ENCODE results near the gene CRK. TPM values are rescaled to one million over a fixed set of nuclear protein-coding genes. Genes with fewer than 3 reads are reported as not detected.

The CRK gene
- 10 to 100 TPM; 15.9 to 19.6 (median 16.7) TPM for total RNA-seq
- total RNA-seq (2013) = 28.6 TPM

DNA sequence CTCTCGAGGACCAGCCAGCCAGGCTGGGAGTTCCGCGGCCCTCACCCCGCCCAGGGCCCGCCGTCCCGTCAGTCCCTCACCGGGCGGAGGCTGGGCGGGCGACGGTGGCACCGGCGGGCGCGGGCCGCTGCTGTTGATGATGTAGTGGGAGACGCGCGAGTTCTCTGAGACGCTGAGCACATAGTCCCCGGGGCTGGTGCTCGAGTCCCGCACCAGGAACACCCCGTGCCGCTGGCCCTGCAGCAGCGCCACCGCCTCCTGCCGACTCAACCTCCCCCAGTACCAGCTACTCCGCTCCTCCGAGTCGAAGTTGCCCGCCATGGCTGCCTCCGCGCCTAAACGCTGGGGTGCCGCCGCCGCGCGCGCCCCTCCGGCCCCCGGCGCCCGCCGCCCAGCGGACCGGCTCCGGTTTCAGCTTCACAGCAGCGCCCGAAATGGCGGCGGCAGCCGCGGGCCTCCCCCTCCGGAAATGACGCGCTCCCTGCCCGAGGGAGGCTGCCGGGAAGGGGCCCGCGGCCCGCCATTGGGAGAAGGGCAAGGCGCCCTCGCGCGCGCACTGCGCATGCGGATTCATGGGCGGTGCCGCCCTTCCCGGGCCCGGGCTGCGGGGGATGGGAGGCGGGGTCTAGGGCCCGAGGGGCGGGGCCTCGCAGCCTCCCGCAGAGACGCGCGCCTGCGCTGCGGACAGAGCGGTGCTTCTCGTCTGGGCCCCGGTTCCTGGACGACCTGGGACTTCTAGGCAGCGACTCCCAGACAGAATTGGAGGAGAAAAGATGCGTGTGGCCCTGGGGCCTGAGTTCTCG lies at the start of gene CRK:
Gene CRK, minus strand, starts transcription at position 436 of the 803 bp plus-strand sequence. Its CDS starts 115 bp downstream, at position 321.
- Mint-ChIP-seq H3K27ac (peak within 1 kb of the TSS; percentile 77 to 81), H3K4me1 (peaks cover 22 to 34% of the 10 kb centered on the region in 2 donors), H3K27me3 (ENCODE audit: low read depth in 2 of 2) (peaks cover 10 to 17% of the 10 kb centered on the region in 2 donors), H3K36me3 (no peaks in the 10 kb centered on the region), H3K4me3 (peak within 1 kb of the TSS; percentile 89), H3K9me3 (no peaks in the 10 kb centered on the region)
- H3K4me1 ChIP-seq (ENCODE audit: control insufficient read depth, insufficient read depth, low read length) = peaks cover 28% of the 10 kb centered on the region
- under 1% methylated on average over 93 of the region's 93 CpGs for WGBS (ENCODE audit: insufficient coverage)
- intact Hi-C loops (cut with micrococcal nuclease) = loop anchor here (1.0 to 5.0 kb wide), 4 partner anchors 36 to 91 kb away; partner anchors contain the start of genes INPP5K, MYO1C and YWHAE
- no peak for TF ChIP-seq CTCF (IDR thresholded peaks at IDR 0.05)
- ATAC-seq (peak; percentile 92 to 99 (median 93)), DNase-seq (peak; percentile 99)
- peaks cover 17% of the 10 kb centered on the region for H3K27me3 ChIP-seq (ENCODE audit: control insufficient read depth, insufficient read depth, low read length)
- peak within 1 kb of the TSS; percentile 90 for H3K4me3 ChIP-seq (ENCODE audit: low read length)
- no peaks in the 10 kb centered on the region for H3K36me3 ChIP-seq (ENCODE audit: control insufficient read depth, insufficient read depth, low read length)
- peak within 1 kb of the TSS; percentile 96 for H3K27ac ChIP-seq (ENCODE audit: low read length)
- H3K9me3 ChIP-seq (ENCODE audit: control insufficient read depth, insufficient read depth, low read length) = no peaks in the 10 kb centered on the region

DNA sequence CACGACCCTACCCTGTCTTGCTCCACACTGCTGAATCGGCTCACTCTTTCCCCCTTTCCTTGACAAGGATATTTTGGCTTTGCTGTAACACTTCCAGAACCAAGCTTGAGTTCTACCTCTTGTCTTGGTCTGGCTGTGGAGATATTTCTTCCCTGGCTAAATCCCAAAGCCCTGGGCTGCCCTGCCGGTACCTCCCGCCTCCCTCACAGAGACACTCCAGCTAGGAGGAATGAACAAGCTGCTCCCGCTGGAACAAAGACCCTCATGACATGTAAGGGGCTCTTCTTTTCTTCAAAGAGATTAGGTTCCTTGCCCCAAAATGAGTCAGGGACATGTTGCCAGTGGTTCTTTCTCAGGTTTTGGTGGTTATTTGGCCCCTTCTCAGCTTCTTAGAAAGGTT lies 49.6 kb upstream of the CRK start:
- H3K4me1 Mint-ChIP-seq = peaks cover 0 to 14% of the 10 kb centered on the region in 2 donors
- ATAC-seq = no peak
- TF ChIP-seq CTCF (IDR thresholded peaks at IDR 0.05) = no peak
- H3K4me3 ChIP-seq (ENCODE audit: low read length) = no peak overlapping the region
- H3K27me3 Mint-ChIP-seq (ENCODE audit: low read depth in 2 of 2) = no peaks in the 10 kb centered on the region
- H3K36me3 Mint-ChIP-seq = no peaks in the 10 kb centered on the region
- no peaks in the 10 kb centered on the region for H3K9me3 ChIP-seq (ENCODE audit: control insufficient read depth, insufficient read depth, low read length)
- no peak overlapping the region for H3K27ac Mint-ChIP-seq
- WGBS (ENCODE audit: insufficient coverage) = over 99% methylated on average over 5 of the region's 5 CpGs
- intact Hi-C loops (cut with micrococcal nuclease) = no loop called here
- H3K27me3 ChIP-seq (ENCODE audit: control insufficient read depth, insufficient read depth, low read length) = no peaks in the 10 kb centered on the region
- no peak overlapping the region for H3K27ac ChIP-seq (ENCODE audit: low read length)
- no peaks in the 10 kb centered on the region for H3K9me3 Mint-ChIP-seq
- H3K36me3 ChIP-seq (ENCODE audit: control insufficient read depth, insufficient read depth, low read length) = peaks cover 46% of the 10 kb centered on the region
- H3K4me3 Mint-ChIP-seq = no peak overlapping the region
- no peaks in the 10 kb centered on the region for H3K4me1 ChIP-seq (ENCODE audit: control insufficient read depth, insufficient read depth, low read length)
- DNase-seq = no peak

- Mint-ChIP-seq H3K4me3 (no peak overlapping the region), H3K27me3 (ENCODE audit: low read depth in 2 of 2) (no peaks in the 10 kb centered on the region), H3K4me1 (peaks cover 0 to 14% of the 10 kb centered on the region in 2 donors), H3K27ac (no peak overlapping the region), H3K36me3 (no peaks in the 10 kb centered on the region), H3K9me3 (no peaks in the 10 kb centered on the region)
- H3K4me3 ChIP-seq (ENCODE audit: low read length) = no peak overlapping the region
- no peak for ATAC-seq
- H3K9me3 ChIP-seq (ENCODE audit: control insufficient read depth, insufficient read depth, low read length) = no peaks in the 10 kb centered on the region
- H3K27me3 ChIP-seq (ENCODE audit: control insufficient read depth, insufficient read depth, low read length) = no peaks in the 10 kb centered on the region
- TF ChIP-seq CTCF (IDR thresholded peaks at IDR 0.05) = no peak
- DNase-seq = no peak
- intact Hi-C loops (cut with micrococcal nuclease) = no loop called here
- 98% methylated on average over 3 of the region's 3 CpGs for WGBS (ENCODE audit: insufficient coverage)
- H3K27ac ChIP-seq (ENCODE audit: low read length) = no peak overlapping the region
- peaks cover 44% of the 10 kb centered on the region for H3K36me3 ChIP-seq (ENCODE audit: control insufficient read depth, insufficient read depth, low read length)
- H3K4me1 ChIP-seq (ENCODE audit: control insufficient read depth, insufficient read depth, low read length) = no peaks in the 10 kb centered on the region
Observed at GRCh38 chr17:1504866-1505265, 48.8 kb upstream of the CRK start.
